MCF 10A (cell line): ENCODE data around the gene GALNT9. TPM values are rescaled to one million over a fixed set of nuclear protein-coding genes. Genes with fewer than 3 reads are reported as not detected.

Experiments
- BruUV-seq: library from RNA; stranded (reverse); fragments of 400-500 nt; replicated peaks from 2 replicates; lab custom pipeline; 2021; lab: Mats Ljungman, UMichigan
- CTCF ChIA-PET: fragments of 300-600 bp; sonication (Branson Sonifier 250); formaldehyde crosslinking; extraction: SDS; loops from one replicate; lab custom pipeline; 2021; ENCODE audit warnings: antibody characterized with exemption, inconsistent platforms; lab: Yijun Ruan, JAX
- POLR2A ChIA-PET: fragments of 300-600, 350-650 bp; sonication (Branson Sonifier 250); formaldehyde crosslinking; extraction: SDS; loops from one replicate; lab custom pipeline; 2020; ENCODE audit warnings: antibody characterized with exemption, inconsistent platforms; lab: Yijun Ruan, JAX
- DNase-seq: peaks from one replicate; pipeline ENCODE4 v3.0.0-alpha.2; 2018; ENCODE audit not compliant: unreplicated experiment
- H3K27ac Mint-ChIP-seq: one replicate; pipeline ENCODE4 v1.8.0; 2022; ENCODE audit warnings: mild to moderate bottlenecking, low read depth, mixed read lengths; ENCODE audit not compliant: unreplicated experiment
- H3K27me3 Mint-ChIP-seq: one replicate; pipeline ENCODE4 v1.8.0; 2022; ENCODE audit warnings: mixed read lengths; ENCODE audit not compliant: insufficient read depth, unreplicated experiment
- H3K36me3 Mint-ChIP-seq: one replicate; pipeline ENCODE4 v1.8.0; 2022; ENCODE audit warnings: mild to moderate bottlenecking, moderate library complexity, mixed read lengths; ENCODE audit not compliant: insufficient read depth, unreplicated experiment
- H3K4me1 Mint-ChIP-seq: one replicate; pipeline ENCODE4 v1.8.0; 2022; ENCODE audit warnings: mixed read lengths; ENCODE audit not compliant: insufficient read depth, unreplicated experiment
- H3K4me3 Mint-ChIP-seq: one replicate; pipeline ENCODE4 v1.8.0; 2022; ENCODE audit warnings: mild to moderate bottlenecking, moderate library complexity, mixed read lengths; ENCODE audit not compliant: unreplicated experiment
- H3K9me3 Mint-ChIP-seq: one replicate; pipeline ENCODE4 v1.8.0; 2022; ENCODE audit warnings: mixed read lengths; ENCODE audit not compliant: unreplicated experiment
- intact Hi-C: fragments of 100-400 bp; cut with micrococcal nuclease; formaldehyde crosslinking; loops from 2 replicates; pipeline ENCODE4 v1.14.1; 2022
- total RNA-seq: library from RNA; stranded (reverse); gene quantifications from 2 replicates; pipeline ENCODE4 v1.2.3, GENCODE V29; 2022
- TF ChIP-seq, protein P1 (sequence below): fragments of 200-600 bp; IDR thresholded peaks from one replicate; pipeline ENCODE4 v1.8.0; 2022; ENCODE audit warnings: antibody characterized with exemption, mild to moderate bottlenecking; ENCODE audit not compliant: unreplicated experiment

Gene GALNT9
- total RNA-seq, 1 experiment from 2014 or later, result 4.4 TPM

DNA sequence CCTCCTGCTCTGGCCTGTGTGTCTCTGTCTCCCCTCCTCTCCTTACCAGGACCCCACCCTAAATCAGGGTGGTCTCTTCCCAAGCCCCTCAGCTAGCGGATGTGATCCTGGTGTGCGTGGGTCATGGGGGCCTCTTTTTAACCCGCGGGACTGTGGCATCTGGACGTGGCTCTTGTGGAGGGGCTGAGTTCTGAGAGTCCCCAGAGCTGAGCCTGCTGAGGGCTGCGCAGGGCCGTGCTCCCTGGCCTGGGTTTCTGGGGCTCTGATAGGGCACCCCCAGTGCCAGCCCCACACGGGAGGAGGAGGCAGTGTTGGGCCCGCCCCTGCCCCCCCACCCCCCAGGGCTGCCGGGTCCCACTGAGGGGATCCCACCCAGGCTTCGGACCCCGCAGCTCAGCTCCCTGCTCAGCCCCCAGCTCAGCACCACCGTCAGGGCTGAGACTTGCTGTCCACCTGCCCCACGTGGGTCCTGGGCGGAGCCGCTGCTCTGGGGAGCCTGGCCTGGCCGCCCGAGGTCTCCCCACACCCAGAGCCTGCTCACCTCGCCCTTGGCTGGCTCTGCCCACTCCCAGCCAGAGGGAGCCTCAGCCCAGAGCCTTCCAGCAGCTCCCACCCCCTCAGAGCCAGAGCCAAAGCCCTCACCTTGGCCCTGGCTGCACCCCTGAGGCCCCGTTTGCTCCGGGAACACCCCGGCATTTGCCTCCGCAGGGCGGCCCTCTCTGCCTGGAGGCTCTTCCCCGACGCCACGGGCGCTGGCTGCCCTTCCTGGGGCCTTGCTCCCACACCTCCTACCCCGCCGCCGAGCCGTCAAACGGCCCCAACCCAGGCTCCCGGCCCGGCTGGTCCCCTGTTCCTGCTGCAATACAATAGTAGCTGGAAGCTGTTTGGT is 153.6 kb downstream of the GALNT9 start:
- Mint-ChIP-seq H3K27me3 (peaks cover 61% of the 10 kb centered on the region), H3K27ac (no peak overlapping the region), H3K4me3 (no peak overlapping the region), H3K36me3 (peaks cover under 1% of the 10 kb centered on the region), H3K4me1 (no peaks in the 10 kb centered on the region), H3K9me3 (no peaks in the 10 kb centered on the region)
- TF ChIP-seq, protein P1, sequence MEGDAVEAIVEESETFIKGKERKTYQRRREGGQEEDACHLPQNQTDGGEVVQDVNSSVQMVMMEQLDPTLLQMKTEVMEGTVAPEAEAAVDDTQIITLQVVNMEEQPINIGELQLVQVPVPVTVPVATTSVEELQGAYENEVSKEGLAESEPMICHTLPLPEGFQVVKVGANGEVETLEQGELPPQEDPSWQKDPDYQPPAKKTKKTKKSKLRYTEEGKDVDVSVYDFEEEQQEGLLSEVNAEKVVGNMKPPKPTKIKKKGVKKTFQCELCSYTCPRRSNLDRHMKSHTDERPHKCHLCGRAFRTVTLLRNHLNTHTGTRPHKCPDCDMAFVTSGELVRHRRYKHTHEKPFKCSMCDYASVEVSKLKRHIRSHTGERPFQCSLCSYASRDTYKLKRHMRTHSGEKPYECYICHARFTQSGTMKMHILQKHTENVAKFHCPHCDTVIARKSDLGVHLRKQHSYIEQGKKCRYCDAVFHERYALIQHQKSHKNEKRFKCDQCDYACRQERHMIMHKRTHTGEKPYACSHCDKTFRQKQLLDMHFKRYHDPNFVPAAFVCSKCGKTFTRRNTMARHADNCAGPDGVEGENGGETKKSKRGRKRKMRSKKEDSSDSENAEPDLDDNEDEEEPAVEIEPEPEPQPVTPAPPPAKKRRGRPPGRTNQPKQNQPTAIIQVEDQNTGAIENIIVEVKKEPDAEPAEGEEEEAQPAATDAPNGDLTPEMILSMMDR, result no peak
- intact Hi-C loops, result no loop called here
- POLR2A ChIA-PET, result interaction anchor here (0.5 to 0.9 kb wide), 2 partner anchors 9 to 10 kb away, joined by 3 to 4 read pairs; no protein-coding TSS in a partner anchor
- CTCF ChIA-PET, result interaction anchor here (0.9 kb wide), 1 partner anchor 241 kb away, joined by 7 read pairs; no protein-coding TSS in a partner anchor
- no TSS peak for BruUV-seq
- no peak for DNase-seq

- Mint-ChIP-seq H3K27ac (no peak overlapping the region), H3K36me3 (peaks cover 6% of the 10 kb centered on the region), H3K9me3 (no peaks in the 10 kb centered on the region), H3K27me3 (peaks cover 54% of the 10 kb centered on the region), H3K4me1 (no peaks in the 10 kb centered on the region), H3K4me3 (no peak overlapping the region)
- ChIA-PET POLR2A (no interaction called here), CTCF (interaction anchor here (0.6 to 0.9 kb wide), 3 partner anchors 13 to 242 kb away, joined by 3 to 7 read pairs (median 3); no protein-coding TSS in a partner anchor)
- intact Hi-C loops, result no loop called here
- TF ChIP-seq, protein P1, result no peak
- no TSS peak for BruUV-seq
- DNase-seq, result no peak
Observed at GRCh38 chr12:132174839-132175490, 154.4 kb downstream of the GALNT9 start.

DNA sequence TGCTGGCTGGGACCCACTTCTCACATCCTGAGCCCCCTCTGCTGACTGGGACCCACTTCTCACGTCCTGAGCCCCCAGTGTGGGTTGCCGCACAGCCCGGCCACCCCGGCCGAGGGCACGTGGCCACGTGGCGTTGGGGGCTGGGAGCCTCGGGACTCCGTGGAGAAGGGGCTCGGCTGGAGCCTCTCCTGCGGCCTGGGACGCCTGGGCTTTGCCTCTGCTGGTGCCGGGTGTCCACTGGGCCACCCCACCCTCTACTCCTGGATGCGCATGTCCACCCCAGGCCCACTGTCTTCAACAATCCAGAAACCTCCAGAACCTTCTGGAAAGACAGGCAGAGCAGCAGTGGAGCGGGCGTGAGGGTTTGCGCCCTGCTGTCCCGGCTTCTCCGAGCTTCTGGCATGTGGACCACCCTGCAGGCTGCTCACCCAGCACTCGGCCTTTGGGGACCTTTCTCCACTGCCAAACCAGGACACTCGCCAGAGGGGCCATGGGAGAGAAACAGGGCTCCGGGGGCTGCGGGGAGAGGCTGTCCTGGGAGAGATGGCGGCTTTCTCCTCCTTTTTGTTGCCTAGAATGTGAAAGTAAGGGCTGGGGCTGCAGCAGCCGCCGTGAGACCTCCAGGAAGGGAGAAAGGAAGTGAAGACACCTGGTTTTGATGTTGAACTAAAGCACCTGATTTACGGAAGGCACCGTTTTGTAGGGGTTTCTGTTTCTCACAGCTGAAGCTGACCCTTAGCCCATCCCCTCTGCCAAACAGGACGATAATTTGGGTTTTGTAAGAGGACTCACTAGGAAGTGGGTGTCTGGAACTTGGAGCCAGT is 155.2 kb downstream of the GALNT9 start:
- ChIA-PET CTCF (interaction anchor here (0.6 to 0.9 kb wide), 3 partner anchors 12 to 243 kb away, joined by 3 to 7 read pairs (median 3); no protein-coding TSS in a partner anchor), POLR2A (no interaction called here)
- Mint-ChIP-seq H3K4me1 (no peaks in the 10 kb centered on the region), H3K9me3 (no peaks in the 10 kb centered on the region), H3K36me3 (peaks cover 6% of the 10 kb centered on the region), H3K27ac (no peak overlapping the region), H3K4me3 (no peak overlapping the region), H3K27me3 (peaks cover 46% of the 10 kb centered on the region)
- TF ChIP-seq, protein P1, result no peak
- intact Hi-C loops, result no loop called here
- BruUV-seq, result no TSS peak
- no peak for DNase-seq
